Effector memory CD4-positive, alpha-beta T cell (primary cell): ENCODE data around the gene BTBD6.
A peak's percentile ranks its signal among the peaks of the same experiment; 100 is the strongest.

Experiments
- DNase-seq, 3 donors: peaks; one replicate each; pipeline ENCODE4 v3.0.0-alpha.2; 2020
- H3K27ac ChIP-seq: 2 replicates; pipeline ENCODE4 v1.7.0; 2013; ENCODE audit warnings: mild to moderate bottlenecking, low read length, moderate library complexity; ENCODE audit not compliant: insufficient read depth, poor library complexity, severe bottlenecking
- H3K27me3 ChIP-seq: replicated peaks from 2 replicates; pipeline ENCODE4 v1.7.0; 2013; ENCODE audit warnings: mild to moderate bottlenecking, low read length; ENCODE audit not compliant: insufficient read depth, control insufficient read depth, poor library complexity, severe bottlenecking
- H3K36me3 ChIP-seq: 2 replicates; pipeline ENCODE4 v1.7.0; 2013; ENCODE audit warnings: mild to moderate bottlenecking, low read length, moderate library complexity; ENCODE audit not compliant: control insufficient read depth, insufficient read depth
- H3K4me1 ChIP-seq: 2 replicates; pipeline ENCODE4 v1.7.0; 2013; ENCODE audit warnings: low read length, mild to moderate bottlenecking; ENCODE audit not compliant: control insufficient read depth, insufficient read depth, poor library complexity, severe bottlenecking
- H3K4me3 ChIP-seq: 2 replicates; pipeline ENCODE4 v1.7.0; 2013; ENCODE audit warnings: low read length, low read depth, mild to moderate bottlenecking; ENCODE audit not compliant: insufficient read depth, poor library complexity, severe bottlenecking
- H3K9me3 ChIP-seq: 2 replicates; pipeline ENCODE4 v1.7.0; 2013; ENCODE audit warnings: mild to moderate bottlenecking, low read length, moderate library complexity; ENCODE audit not compliant: control insufficient read depth
- total RNA-seq, 3 donors: gene quantifications; one replicate each; lab custom pipeline; 2026; lab: John Stamatoyannopoulos, UW

The BTBD6 gene
- total RNA-seq, result 48.6 to 77.8 (median 49.9) reads per million in 3 donors

DNA sequence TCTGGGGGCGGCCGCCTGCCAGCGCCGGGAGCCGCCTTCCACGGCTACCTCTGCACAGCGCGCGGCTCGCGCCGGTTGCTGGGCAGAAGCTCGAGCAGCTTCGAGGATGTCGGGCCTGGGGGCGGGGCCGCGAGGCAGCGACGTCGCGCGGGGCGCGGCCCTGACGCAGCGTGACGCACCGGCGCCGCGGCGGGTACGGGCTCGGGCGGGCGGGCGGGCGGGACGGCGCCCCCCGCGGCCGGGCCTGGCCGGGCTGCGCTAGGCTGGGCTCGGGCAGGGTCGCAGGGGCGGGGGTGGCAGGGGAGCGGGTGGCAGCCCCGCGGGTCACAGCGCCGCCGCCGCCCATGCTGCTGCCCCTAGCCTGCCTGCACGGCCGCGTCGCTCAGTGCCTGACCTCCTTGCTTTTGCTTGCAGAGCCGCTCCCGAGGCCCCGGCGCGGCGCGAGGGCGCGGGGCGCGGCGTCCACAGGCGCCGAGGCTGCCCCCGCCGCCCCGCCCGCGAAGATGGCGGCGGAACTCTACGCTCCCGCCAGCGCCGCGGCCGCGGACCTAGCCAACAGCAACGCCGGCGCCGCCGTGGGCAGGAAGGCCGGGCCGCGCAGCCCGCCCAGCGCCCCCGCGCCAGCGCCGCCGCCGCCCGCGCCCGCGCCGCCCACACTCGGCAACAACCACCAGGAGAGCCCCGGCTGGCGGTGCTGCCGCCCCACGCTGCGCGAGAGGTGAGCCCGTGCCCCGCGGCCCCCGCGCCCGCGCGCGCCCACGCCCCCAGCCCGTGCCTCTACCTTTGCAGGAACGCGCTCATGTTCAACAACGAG lies at the start of gene BTBD6:
TSS of gene BTBD6 (plus strand) at position 166 of the 814 bp plus-strand sequence. CDS start at position 345, 179 bp downstream.
- Histone ChIP-seq H3K4me3 (peak within 1 kb of the TSS; percentile 65), H3K4me1 (peaks cover 14% of the 10 kb centered on the region), H3K9me3 (no peaks in the 10 kb centered on the region), H3K36me3 (peaks cover 14% of the 10 kb centered on the region), H3K27me3 (no peaks in the 10 kb centered on the region), H3K27ac (peak within 1 kb of the TSS; percentile 67)
- peak; percentile 77 to 81 (median 80) for DNase-seq

DNA sequence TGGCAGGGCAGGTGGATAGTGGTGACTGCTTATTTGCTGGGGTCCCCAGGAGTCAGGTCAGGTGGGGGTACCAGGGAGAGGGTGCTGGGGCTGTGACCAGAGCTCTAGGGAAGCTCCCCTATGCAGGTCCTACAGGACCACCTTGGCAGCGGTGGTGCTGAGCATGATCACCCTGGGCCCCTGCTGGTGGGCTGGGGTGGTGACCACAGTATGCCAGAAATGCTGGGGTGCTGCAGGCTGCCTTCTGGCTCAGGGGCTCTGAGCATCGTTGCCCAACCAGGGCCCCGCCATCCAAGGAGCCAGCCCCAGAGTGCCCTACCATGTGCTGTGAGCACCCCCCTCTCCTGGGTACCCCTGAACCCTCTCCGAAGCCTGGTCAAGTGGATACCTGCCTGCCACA lies 49.7 kb upstream of the BTBD6 start:
- no peak overlapping the region for H3K4me3 ChIP-seq

DNA sequence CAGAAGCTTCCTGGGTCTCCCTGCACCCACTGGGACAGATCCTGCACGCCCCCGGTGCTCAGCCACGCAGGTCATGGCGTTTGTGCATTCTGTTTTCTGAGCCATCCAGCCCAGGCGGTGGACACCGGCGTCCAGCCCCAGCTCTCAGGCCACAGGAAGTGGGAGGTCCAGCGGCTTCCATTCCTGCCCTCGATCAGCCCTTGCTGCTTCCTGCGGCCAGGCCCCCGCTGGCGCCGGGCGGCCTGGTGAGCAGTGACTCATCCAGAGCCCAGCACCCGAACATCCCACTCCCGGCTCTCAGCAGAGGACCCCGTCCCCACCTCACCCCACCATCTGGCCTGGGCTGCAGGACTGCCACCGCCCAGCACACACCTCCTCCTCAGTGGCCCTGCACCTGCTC lies 49.2 kb upstream of the BTBD6 start:
- Histone ChIP-seq H3K36me3 (no peaks in the 10 kb centered on the region), H3K9me3 (no peaks in the 10 kb centered on the region), H3K27ac (no peak overlapping the region), H3K27me3 (peaks cover 21% of the 10 kb centered on the region), H3K4me3 (no peak overlapping the region), H3K4me1 (peaks cover 47% of the 10 kb centered on the region)
- DNase-seq, result no peak

More for the DNA sequence above, 49.7 kb upstream of the BTBD6 start:
- no peak for DNase-seq
- Histone ChIP-seq H3K27me3 (peaks cover 21% of the 10 kb centered on the region), H3K9me3 (no peaks in the 10 kb centered on the region), H3K27ac (no peak overlapping the region), H3K36me3 (no peaks in the 10 kb centered on the region), H3K4me1 (peaks cover 52% of the 10 kb centered on the region)

- peaks cover 40% of the 10 kb centered on the region for H3K4me1 ChIP-seq
- H3K9me3 ChIP-seq, result no peaks in the 10 kb centered on the region
- no peak overlapping the region for H3K27ac ChIP-seq
- no peak overlapping the region for H3K4me3 ChIP-seq
- no peak for DNase-seq
- H3K36me3 ChIP-seq, result no peaks in the 10 kb centered on the region
- H3K27me3 ChIP-seq, result peaks cover 21% of the 10 kb centered on the region
Observed at GRCh38 chr14:105200074-105200473, 48.3 kb upstream of the BTBD6 start.

DNA sequence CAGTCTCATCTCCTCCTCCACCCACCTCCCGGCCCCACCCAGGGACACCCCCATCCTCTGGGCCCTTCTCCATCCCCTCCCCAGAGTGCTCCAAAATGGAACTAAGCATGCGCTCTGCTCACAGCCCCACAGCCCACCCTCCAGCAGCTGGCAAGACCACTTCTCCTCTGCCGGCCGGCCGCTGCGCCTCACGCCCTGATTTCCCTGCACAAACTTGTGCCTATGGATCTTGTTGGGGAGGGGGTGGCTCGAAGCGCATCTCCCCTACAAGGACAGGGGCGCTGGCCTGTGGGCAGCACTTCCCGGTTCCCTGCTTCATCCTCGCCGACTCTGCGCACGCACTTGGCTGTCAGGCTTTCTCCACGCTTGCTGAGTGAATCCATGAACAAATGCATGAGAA lies 47.7 kb upstream of the BTBD6 start:
- Histone ChIP-seq H3K36me3 (no peaks in the 10 kb centered on the region), H3K27me3 (peaks cover 17% of the 10 kb centered on the region), H3K4me3 (no peak overlapping the region), H3K9me3 (no peaks in the 10 kb centered on the region), H3K4me1 (peaks cover 36% of the 10 kb centered on the region), H3K27ac (no peak overlapping the region)
- no peak for DNase-seq

GRCh38 chr14:105201156-105201924 lies 47.0 kb upstream of the BTBD6 start:
- Histone ChIP-seq H3K27ac (no peak overlapping the region), H3K36me3 (no peaks in the 10 kb centered on the region), H3K4me3 (no peak overlapping the region), H3K27me3 (peaks cover 10% of the 10 kb centered on the region), H3K4me1 (peaks cover 29% of the 10 kb centered on the region), H3K9me3 (no peaks in the 10 kb centered on the region)
- no peak for DNase-seq

DNA sequence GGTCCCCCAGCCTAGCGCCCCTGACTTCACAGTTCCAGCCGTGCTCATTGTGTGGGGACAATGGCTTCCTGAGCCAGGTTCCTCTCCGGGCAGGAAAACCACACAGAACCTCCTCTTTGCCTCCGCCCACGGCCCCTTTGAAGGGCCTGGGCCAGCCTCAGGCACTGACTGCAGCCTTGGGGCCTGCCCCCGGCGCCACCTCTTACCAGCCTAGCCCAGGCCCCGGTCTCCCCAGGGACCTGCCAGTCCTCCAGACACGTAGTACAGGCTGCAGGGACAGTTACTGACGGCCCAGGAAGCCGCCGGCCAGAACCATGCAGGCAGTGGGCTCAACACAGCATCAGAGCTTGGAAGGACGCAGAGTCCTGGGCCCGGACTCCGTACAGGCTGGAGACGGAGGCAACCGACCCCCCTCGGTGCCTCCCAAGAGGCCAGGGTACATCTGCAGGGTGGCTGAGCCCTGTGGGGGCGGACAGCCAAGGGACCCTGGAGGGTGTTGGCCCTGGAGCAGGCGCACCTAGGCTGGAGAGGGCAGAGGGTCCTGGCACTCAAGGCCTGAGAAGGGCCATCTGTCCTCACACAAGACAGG lies 46.3 kb upstream of the BTBD6 start:
- DNase-seq, result no peak
- Histone ChIP-seq H3K9me3 (no peaks in the 10 kb centered on the region), H3K27ac (no peak overlapping the region), H3K4me1 (peaks cover 22% of the 10 kb centered on the region), H3K36me3 (no peaks in the 10 kb centered on the region), H3K27me3 (peaks cover 5% of the 10 kb centered on the region), H3K4me3 (no peak overlapping the region)

- Histone ChIP-seq H3K36me3 (no peaks in the 10 kb centered on the region), H3K4me3 (no peak overlapping the region), H3K27ac (no peak overlapping the region), H3K9me3 (no peaks in the 10 kb centered on the region), H3K27me3 (peaks cover 2% of the 10 kb centered on the region), H3K4me1 (peaks cover 16% of the 10 kb centered on the region)
- peak; percentile 24 to 51 (median 29) for DNase-seq
Observed at GRCh38 chr14:105203057-105203531, 45.2 kb upstream of the BTBD6 start.

GRCh38 chr14:105203701-105204100 lies 44.6 kb upstream of the BTBD6 start:
- DNase-seq, result no peak
- H3K27me3 ChIP-seq, result no peaks in the 10 kb centered on the region
- H3K4me3 ChIP-seq, result no peak overlapping the region
- H3K27ac ChIP-seq, result no peak overlapping the region
- H3K4me1 ChIP-seq, result peaks cover 16% of the 10 kb centered on the region
- H3K9me3 ChIP-seq, result no peaks in the 10 kb centered on the region
- no peaks in the 10 kb centered on the region for H3K36me3 ChIP-seq
